Suprapubic skin (tissue), 4 donors: Measurements from ENCODE around the gene THBS3.

ENCODE experiments used
- CTCF ChIP-seq, 2 donors: fragments of 200-600 bp in 1 of 2; fragments of 450-650 bp in 1 of 2; sonication (generic) in 1 of 2; IDR thresholded peaks; one replicate each; pipeline ENCODE4 v1.5.1; 2016 to 2019; ENCODE audit warnings: antibody characterized with exemption in 2 of 2, mild to moderate bottlenecking in 1 of 2, moderate library complexity in 1 of 2
- POLR2A ChIP-seq, 2 donors: fragments of 450-650 bp; IDR thresholded peaks; one replicate each; pipeline ENCODE4 v1.6.1; 2017; ENCODE audit warnings: antibody characterized with exemption in 2 of 2, mild to moderate bottlenecking in 2 of 2, moderate library complexity in 2 of 2
- POLR2AphosphoS5 ChIP-seq, 3 donors: sonication (generic); formaldehyde crosslinking; IDR thresholded peaks; one replicate each; pipeline ENCODE4 v1.6.1; 2017; ENCODE audit warnings: antibody characterized with exemption in 3 of 3

DNA sequence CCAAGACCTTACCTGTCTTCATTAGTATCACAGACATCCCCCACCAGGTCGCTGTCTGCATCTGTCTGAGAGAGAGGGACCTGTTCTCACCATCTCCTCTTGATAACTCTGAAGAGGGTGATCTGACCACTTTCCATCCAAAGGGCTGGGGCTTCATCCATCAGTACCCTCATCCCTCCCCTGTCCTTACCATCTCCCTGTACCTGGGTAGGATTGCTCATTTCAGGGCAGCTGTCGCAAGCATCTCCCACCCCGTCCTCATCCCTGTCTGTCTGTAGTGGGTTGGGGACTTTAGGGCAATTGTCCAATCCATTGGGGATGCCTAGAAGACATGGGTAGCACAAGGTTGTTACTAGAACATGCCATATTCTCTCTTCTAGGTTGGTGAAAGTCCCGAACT, 7.9 kb downstream of the THBS3 start:
- no peak for TF ChIP-seq CTCF (IDR thresholded peaks at IDR 0.05)
- no peak for TF ChIP-seq POLR2A (IDR thresholded peaks at IDR 0.05)
- no peak for TF ChIP-seq POLR2AphosphoS5 (IDR thresholded peaks at IDR 0.05)
